ENCODE measurements around the gene UFSP2. TPM values are rescaled to one million over a fixed set of nuclear protein-coding genes. Genes with fewer than 3 reads are reported as not detected.

UFSP2 gene
- total RNA-seq, 1 donor from 2014 or later = 20.4 TPM

DNA sequence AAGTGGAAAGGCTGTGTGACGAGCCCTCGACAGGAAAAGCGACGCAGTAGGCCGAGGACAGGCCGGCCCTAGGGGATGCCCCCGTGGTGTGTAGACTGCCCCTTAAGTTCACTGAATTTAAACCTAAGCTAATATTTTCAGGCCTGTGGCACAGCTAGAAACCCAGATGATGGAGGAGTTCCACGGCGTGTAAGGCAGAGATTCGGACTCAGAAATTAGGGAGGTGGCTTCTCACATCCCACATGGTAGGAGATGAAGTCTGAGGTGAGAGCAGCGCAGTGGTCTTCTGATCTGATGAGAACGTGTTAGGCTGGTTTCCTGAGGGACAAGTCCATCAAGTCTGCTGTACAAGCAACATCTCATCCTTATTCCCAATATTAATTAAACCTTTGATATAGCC is 37.8 kb downstream of the UFSP2 start:
- TF ChIP-seq POLR2A (IDR thresholded peaks at IDR 0.05) (no peak), POLR2AphosphoS5 (IDR thresholded peaks at IDR 0.05; ENCODE audit: insufficient read depth in 1 of 2, low read depth in 1 of 2) (no peak)
- TF ChIP-seq, protein P1, sequence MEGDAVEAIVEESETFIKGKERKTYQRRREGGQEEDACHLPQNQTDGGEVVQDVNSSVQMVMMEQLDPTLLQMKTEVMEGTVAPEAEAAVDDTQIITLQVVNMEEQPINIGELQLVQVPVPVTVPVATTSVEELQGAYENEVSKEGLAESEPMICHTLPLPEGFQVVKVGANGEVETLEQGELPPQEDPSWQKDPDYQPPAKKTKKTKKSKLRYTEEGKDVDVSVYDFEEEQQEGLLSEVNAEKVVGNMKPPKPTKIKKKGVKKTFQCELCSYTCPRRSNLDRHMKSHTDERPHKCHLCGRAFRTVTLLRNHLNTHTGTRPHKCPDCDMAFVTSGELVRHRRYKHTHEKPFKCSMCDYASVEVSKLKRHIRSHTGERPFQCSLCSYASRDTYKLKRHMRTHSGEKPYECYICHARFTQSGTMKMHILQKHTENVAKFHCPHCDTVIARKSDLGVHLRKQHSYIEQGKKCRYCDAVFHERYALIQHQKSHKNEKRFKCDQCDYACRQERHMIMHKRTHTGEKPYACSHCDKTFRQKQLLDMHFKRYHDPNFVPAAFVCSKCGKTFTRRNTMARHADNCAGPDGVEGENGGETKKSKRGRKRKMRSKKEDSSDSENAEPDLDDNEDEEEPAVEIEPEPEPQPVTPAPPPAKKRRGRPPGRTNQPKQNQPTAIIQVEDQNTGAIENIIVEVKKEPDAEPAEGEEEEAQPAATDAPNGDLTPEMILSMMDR (IDR thresholded peaks at IDR 0.05) = no peak
- H3K36me3 ChIP-seq = no peaks in the 10 kb centered on the region
- H3K27me3 ChIP-seq = no peaks in the 10 kb centered on the region
- no peak for DNase-seq (ENCODE audit: extremely low spot score in 2 of 2)
- peaks cover 7% of the 10 kb centered on the region for H3K4me1 ChIP-seq
- H3K9me3 ChIP-seq = no peaks in the 10 kb centered on the region
- intact Hi-C loops (cut with DNase I) = no loop called here
- no peak overlapping the region for H3K27ac ChIP-seq
- H3K4me3 ChIP-seq = no peak overlapping the region

DNA sequence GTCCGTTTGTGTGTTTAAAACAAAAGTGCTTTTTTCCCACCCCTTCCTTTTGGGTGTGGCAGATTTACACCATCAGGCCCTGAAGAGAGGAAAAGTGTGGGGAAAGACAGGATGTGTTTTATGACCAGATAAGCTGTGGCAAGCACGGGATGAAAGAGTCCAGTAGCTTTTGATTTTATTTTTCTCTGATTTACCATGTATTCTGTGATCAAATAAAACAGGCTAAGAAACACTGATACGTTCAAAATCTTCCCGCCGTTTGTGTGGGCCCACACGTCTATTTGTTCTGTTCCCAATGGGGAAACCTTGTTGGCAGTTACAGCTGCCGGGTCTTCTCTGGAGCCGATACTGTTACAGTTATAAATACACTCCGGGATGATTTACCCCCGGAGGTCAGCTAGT is 40.8 kb downstream of the UFSP2 start:
- intact Hi-C loops (cut with DNase I) = no loop called here
- H3K9me3 ChIP-seq = no peaks in the 10 kb centered on the region
- DNase-seq (ENCODE audit: extremely low spot score in 2 of 2) = no peak
- H3K4me1 ChIP-seq = peaks cover 7% of the 10 kb centered on the region
- H3K27me3 ChIP-seq = no peaks in the 10 kb centered on the region
- no peaks in the 10 kb centered on the region for H3K36me3 ChIP-seq
- no peak for TF ChIP-seq POLR2AphosphoS5 (IDR thresholded peaks at IDR 0.05; ENCODE audit: insufficient read depth in 1 of 2, low read depth in 1 of 2)
- TF ChIP-seq, protein P1 (IDR thresholded peaks at IDR 0.05) = no peak
- no peak for TF ChIP-seq POLR2A (IDR thresholded peaks at IDR 0.05)
- no peak overlapping the region for H3K27ac ChIP-seq
- H3K4me3 ChIP-seq = no peak overlapping the region

DNA sequence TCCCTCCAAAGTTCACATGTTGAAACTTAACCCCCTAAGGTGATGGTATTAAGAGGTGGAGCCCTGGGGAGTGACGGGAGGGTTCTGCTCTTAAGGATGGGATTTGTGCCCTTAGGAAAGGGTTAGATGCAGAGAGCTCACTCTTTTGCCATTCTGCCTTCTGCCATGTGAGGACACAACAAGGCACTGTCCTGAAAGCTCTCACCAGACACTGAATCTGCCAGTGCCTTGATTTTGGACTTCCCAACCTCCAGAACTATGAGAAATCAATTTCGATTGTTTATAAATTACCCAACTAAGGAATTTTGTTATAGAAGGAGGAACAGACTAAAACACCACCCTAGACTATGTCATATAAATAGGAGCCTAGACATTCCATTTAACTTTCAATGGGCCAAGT is 41.7 kb downstream of the UFSP2 start:
- peak overlapping the region; percentile 6 for H3K27ac ChIP-seq
- peaks cover 7% of the 10 kb centered on the region for H3K4me1 ChIP-seq
- no peak for DNase-seq (ENCODE audit: extremely low spot score in 2 of 2)
- no peaks in the 10 kb centered on the region for H3K36me3 ChIP-seq
- TF ChIP-seq, protein P1 (IDR thresholded peaks at IDR 0.05) = no peak
- TF ChIP-seq POLR2AphosphoS5 (IDR thresholded peaks at IDR 0.05; ENCODE audit: insufficient read depth in 1 of 2, low read depth in 1 of 2) = no peak
- H3K27me3 ChIP-seq = no peaks in the 10 kb centered on the region
- intact Hi-C loops (cut with DNase I) = no loop called here
- H3K4me3 ChIP-seq = peak overlapping the region in 1 of 2 donors; percentile 7
- H3K9me3 ChIP-seq = no peaks in the 10 kb centered on the region

DNA sequence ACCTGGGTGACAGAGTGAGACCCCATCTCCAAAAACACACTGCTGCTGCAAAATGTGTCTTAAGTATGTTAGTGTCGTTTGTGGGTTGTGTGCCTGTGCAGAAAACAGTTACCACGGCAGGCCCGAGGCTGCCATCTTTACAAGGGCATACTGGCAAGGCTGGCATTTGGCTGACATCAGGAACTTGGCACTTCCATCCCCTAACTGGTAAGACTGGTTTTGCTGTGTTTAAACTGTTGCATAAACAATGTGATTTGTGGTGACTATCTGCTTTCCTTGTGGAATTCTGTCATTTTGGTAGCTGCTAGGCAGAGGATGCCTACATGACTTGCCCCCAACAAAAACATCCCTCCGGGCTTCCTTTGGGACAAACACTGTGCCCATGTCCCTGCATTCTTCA is 42.3 kb downstream of the UFSP2 start:
- H3K4me1 ChIP-seq = peaks cover 7% of the 10 kb centered on the region
- no peak overlapping the region for H3K4me3 ChIP-seq
- TF ChIP-seq, protein P1 (IDR thresholded peaks at IDR 0.05) = no peak
- TF ChIP-seq POLR2AphosphoS5 (IDR thresholded peaks at IDR 0.05; ENCODE audit: insufficient read depth in 1 of 2, low read depth in 1 of 2) (peak in 1 of 2 donors; percentile 39), POLR2A (IDR thresholded peaks at IDR 0.05) (no peak)
- H3K9me3 ChIP-seq = no peaks in the 10 kb centered on the region
- no peak for DNase-seq (ENCODE audit: extremely low spot score in 2 of 2)
- H3K27ac ChIP-seq = peak overlapping the region; percentile 6
- H3K27me3 ChIP-seq = no peaks in the 10 kb centered on the region
- H3K36me3 ChIP-seq = no peaks in the 10 kb centered on the region
- intact Hi-C loops (cut with DNase I) = no loop called here

DNA sequence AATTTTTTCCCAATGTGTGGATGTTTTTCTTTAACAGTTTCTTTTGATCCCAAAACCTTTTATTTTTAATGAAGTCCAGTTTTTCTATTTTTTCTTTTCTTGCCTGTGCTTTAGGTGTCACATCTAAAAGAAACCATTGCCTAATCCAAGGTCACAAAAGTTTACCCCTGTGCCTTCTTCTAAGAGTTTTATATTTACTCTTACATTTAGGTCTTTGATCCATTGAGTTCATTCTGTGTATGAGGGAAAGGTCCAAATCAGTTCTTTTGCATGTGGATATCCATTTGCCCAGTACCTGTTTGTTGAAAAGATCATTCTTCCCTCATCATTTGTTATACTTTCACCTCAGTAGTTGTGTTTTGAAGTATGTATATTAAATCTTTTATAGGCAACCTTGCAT is 43.0 kb downstream of the UFSP2 start:
- no peak for DNase-seq (ENCODE audit: extremely low spot score in 2 of 2)
- H3K4me1 ChIP-seq = peaks cover 7% of the 10 kb centered on the region
- TF ChIP-seq, protein P1 (IDR thresholded peaks at IDR 0.05) = no peak
- TF ChIP-seq POLR2AphosphoS5 (IDR thresholded peaks at IDR 0.05; ENCODE audit: insufficient read depth in 1 of 2, low read depth in 1 of 2) (no peak), POLR2A (IDR thresholded peaks at IDR 0.05) (no peak)
- H3K9me3 ChIP-seq = no peaks in the 10 kb centered on the region
- H3K27ac ChIP-seq = no peak overlapping the region
- H3K4me3 ChIP-seq = no peak overlapping the region
- H3K36me3 ChIP-seq = no peaks in the 10 kb centered on the region
- H3K27me3 ChIP-seq = no peaks in the 10 kb centered on the region
- intact Hi-C loops (cut with DNase I) = no loop called here
